BLaER1 treated with 17β-estradiol and CSF1 and Interleukin-3, amounts not matched to agents 10 nM and 100 nM (cell line): Measurements from ENCODE around the gene NUP214.
"Not testable (repeated sequence)": the region's sequence is repeated elsewhere in the genome, so short reads cannot be mapped to it uniquely, and the experiment has no call there.

Experiments used
- H3K27ac ChIP-seq, 11 experiments: shearing (Covaris generic); formaldehyde crosslinking; 2 replicates each; pipeline ENCODE4 v1.8.1; 2022
- H3K27me3 ChIP-seq, 11 experiments: shearing (Covaris generic); formaldehyde crosslinking; 2 replicates each; pipeline ENCODE4 v1.8.1; 2022
- H3K36me3 ChIP-seq, 11 experiments: shearing (Covaris generic); formaldehyde crosslinking; 2 replicates each; pipeline ENCODE4 v1.8.1; 2022
- H3K4me1 ChIP-seq, 10 experiments: shearing (Covaris generic); formaldehyde crosslinking; 2 replicates each; pipeline ENCODE4 v1.8.1; 2022
- H3K4me2 ChIP-seq, 11 experiments: shearing (Covaris generic); formaldehyde crosslinking; 2 replicates each; pipeline ENCODE4 v1.8.1; 2022
- H3K4me3 ChIP-seq, 10 experiments: shearing (Covaris generic); formaldehyde crosslinking; 2 replicates each; pipeline ENCODE4 v1.8.1; 2022
- H3K9ac ChIP-seq, 11 experiments: shearing (Covaris generic); formaldehyde crosslinking; 2 replicates each; pipeline ENCODE4 v1.8.1; 2022
- H3K9me3 ChIP-seq, 11 experiments: shearing (Covaris generic); formaldehyde crosslinking; replicated peaks in 1 of 11; 2 replicates each; pipeline ENCODE4 v1.8.1; 2022
- H4K20me1 ChIP-seq, 11 experiments: shearing (Covaris generic); formaldehyde crosslinking; 2 replicates each; pipeline ENCODE4 v1.8.1; 2022
- Cebpa-rat ChIP-seq, 11 experiments: shearing (Covaris generic); IDR thresholded peaks; 2 replicates each; pipeline ENCODE4 v1.8.1; 2022

The NUP214 gene

GRCh38 chr9:131198041-131198715 is 72.8 kb downstream of the NUP214 start:
- Histone ChIP-seq H3K36me3 (peaks cover 87 to 98% (median 93%) of the 10 kb centered on the region in 11 experiments), H3K4me2 (peak overlapping the region in 8 of 11 experiments; percentile 24 to 64 (median 46); a peak in 10 of 22 replicates), H3K4me3 (no peak overlapping the region), H4K20me1 (peaks cover 0 to 26% (median 8%) of the 10 kb centered on the region in 11 experiments; a peak in 7 of 22 replicates), H3K27ac (no peak overlapping the region), H3K9me3 (no peaks in the 10 kb centered on the region), H3K9ac (0 out of 22 replicates have a peak overlapping the region, but pooled peaks of 1 of the 11 experiments have one; percentile 8), H3K4me1 (peaks cover 16 to 37% (median 27%) of the 10 kb centered on the region in 10 experiments), H3K27me3 (no peaks in the 10 kb centered on the region)
- no peak for TF ChIP-seq Cebpa-rat (IDR thresholded peaks at IDR 0.05)

GRCh38 chr9:131201856-131202255 is 76.5 kb downstream of the NUP214 start:
- H3K27me3 ChIP-seq: no peaks in the 10 kb centered on the region
- H3K9ac ChIP-seq: no peak overlapping the region
- no peaks in the 10 kb centered on the region for H3K9me3 ChIP-seq
- H3K4me1 ChIP-seq: peaks cover 11 to 42% (median 32%) of the 10 kb centered on the region in 10 experiments
- peaks cover 0 to 20% (median 8%) of the 10 kb centered on the region in 11 experiments; a peak in 7 of 22 replicates for H4K20me1 ChIP-seq
- H3K27ac ChIP-seq: 0 out of 22 replicates have a peak overlapping the region, but pooled peaks of 2 of the 11 experiments have one; percentile 30
- peak overlapping the region in 5 of 11 experiments; percentile 46 to 77 (median 57); a peak in 5 of 22 replicates for H3K4me2 ChIP-seq
- no peak for TF ChIP-seq Cebpa-rat (IDR thresholded peaks at IDR 0.05)
- no peak overlapping the region for H3K4me3 ChIP-seq
- peaks cover 83 to 100% (median 95%) of the 10 kb centered on the region in 11 experiments for H3K36me3 ChIP-seq

- Histone ChIP-seq H3K36me3 (peaks cover 76 to 100% (median 94%) of the 10 kb centered on the region in 11 experiments), H3K4me2 (peak overlapping the region in 7 of 11 experiments; percentile 15 to 77 (median 53); a peak in 12 of 22 replicates), H3K4me3 (no peak overlapping the region), H3K4me1 (peaks cover 0 to 42% (median 28%) of the 10 kb centered on the region in 10 experiments; a peak in 15 of 20 replicates), H3K27ac (peak overlapping the region in 6 of 11 experiments; percentile 1 to 33 (median 19); a peak in 5 of 22 replicates), H3K27me3 (no peaks in the 10 kb centered on the region), H4K20me1 (peaks cover 0 to 5% (median under 1%) of the 10 kb centered on the region in 11 experiments; a peak in 4 of 22 replicates), H3K9me3 (peaks cover 0 to 7% (median 0%) of the 10 kb centered on the region in 11 experiments; a peak in 4 of 22 replicates), H3K9ac (peak overlapping the region in 2 of 11 experiments; percentile 13 to 18; a peak in 3 of 22 replicates)
- no peak for TF ChIP-seq Cebpa-rat (IDR thresholded peaks at IDR 0.05)
Measured at GRCh38 chr9:131203431-131204218, 78.2 kb downstream of the NUP214 start.

GRCh38 chr9:131204285-131204684 is 78.9 kb downstream of the NUP214 start:
- H3K4me1 ChIP-seq: peaks cover 0 to 42% (median 28%) of the 10 kb centered on the region in 10 experiments; a peak in 15 of 20 replicates
- H3K27me3 ChIP-seq: no peaks in the 10 kb centered on the region
- no peak overlapping the region for H3K4me3 ChIP-seq
- peaks cover 0 to 14% (median 3%) of the 10 kb centered on the region in 11 experiments; a peak in 9 of 22 replicates for H3K9me3 ChIP-seq
- H3K36me3 ChIP-seq: peaks cover 76 to 100% (median 94%) of the 10 kb centered on the region in 11 experiments
- TF ChIP-seq Cebpa-rat (IDR thresholded peaks at IDR 0.05): no peak
- H3K27ac ChIP-seq: no peak overlapping the region
- no peak overlapping the region for H3K9ac ChIP-seq
- H3K4me2 ChIP-seq: no peak overlapping the region
- peaks cover 0 to under 1% (median 0%) of the 10 kb centered on the region in 11 experiments; a peak in 2 of 22 replicates for H4K20me1 ChIP-seq

- H3K27ac ChIP-seq: no peak overlapping the region
- peaks cover 62 to 100% (median 95%) of the 10 kb centered on the region in 11 experiments for H3K36me3 ChIP-seq
- no peak for TF ChIP-seq Cebpa-rat (IDR thresholded peaks at IDR 0.05)
- H4K20me1 ChIP-seq: no peaks in the 10 kb centered on the region
- H3K9me3 ChIP-seq: peaks cover 14 to 36% (median 26%) of the 10 kb centered on the region in 11 experiments
- peaks cover 0 to 41% (median 28%) of the 10 kb centered on the region in 10 experiments; a peak in 15 of 20 replicates for H3K4me1 ChIP-seq
- no peak overlapping the region for H3K4me3 ChIP-seq
- H3K27me3 ChIP-seq: no peaks in the 10 kb centered on the region
- no peak overlapping the region for H3K4me2 ChIP-seq
- H3K9ac ChIP-seq: no peak overlapping the region
Measured at GRCh38 chr9:131206495-131206894, 81.1 kb downstream of the NUP214 start.

GRCh38 chr9:131211920-131212319 is 86.5 kb downstream of the NUP214 start:
- H3K4me1 ChIP-seq: peaks cover 0 to 31% (median 9%) of the 10 kb centered on the region in 10 experiments; a peak in 14 of 20 replicates
- not testable (repeated sequence) for H4K20me1 ChIP-seq, H3K4me2 ChIP-seq, H3K9ac ChIP-seq, H3K27ac ChIP-seq, H3K4me3 ChIP-seq, H3K27me3 ChIP-seq
- peaks cover 29 to 49% (median 39%) of the 10 kb centered on the region in 11 experiments for H3K9me3 ChIP-seq
- peaks cover 46 to 99% (median 85%) of the 10 kb centered on the region in 11 experiments for H3K36me3 ChIP-seq

GRCh38 chr9:131214286-131214856 is 89.0 kb downstream of the NUP214 start:
- no peak for TF ChIP-seq Cebpa-rat (IDR thresholded peaks at IDR 0.05)
- peak overlapping the region in 3 of 11 experiments; percentile 32 to 63 (median 47); a peak in 6 of 22 replicates for H3K4me2 ChIP-seq
- peaks cover 29 to 37% (median 35%) of the 10 kb centered on the region in 11 experiments for H3K9me3 ChIP-seq
- H3K27me3 ChIP-seq: no peaks in the 10 kb centered on the region
- peaks cover 0 to 27% (median 0%) of the 10 kb centered on the region in 10 experiments; a peak in 6 of 20 replicates for H3K4me1 ChIP-seq
- H3K27ac ChIP-seq: no peak overlapping the region
- H3K36me3 ChIP-seq: peaks cover 43 to 94% (median 82%) of the 10 kb centered on the region in 11 experiments
- no peak overlapping the region for H3K4me3 ChIP-seq
- no peak overlapping the region for H3K9ac ChIP-seq
- H4K20me1 ChIP-seq: no peaks in the 10 kb centered on the region; a peak in 1 of 22 replicates

- no peak overlapping the region for H3K4me3 ChIP-seq
- no peak for TF ChIP-seq Cebpa-rat (IDR thresholded peaks at IDR 0.05)
- no peak overlapping the region for H3K9ac ChIP-seq
- H3K27ac ChIP-seq: no peak overlapping the region
- peaks cover 28 to 32% (median 30%) of the 10 kb centered on the region in 11 experiments for H3K9me3 ChIP-seq
- H3K4me2 ChIP-seq: peak overlapping the region in 3 of 11 experiments; percentile 32 to 63 (median 47); a peak in 6 of 22 replicates
- H4K20me1 ChIP-seq: no peaks in the 10 kb centered on the region; a peak in 1 of 22 replicates
- peaks cover 0 to 27% (median 0%) of the 10 kb centered on the region in 10 experiments; a peak in 6 of 20 replicates for H3K4me1 ChIP-seq
- H3K36me3 ChIP-seq: peaks cover 43 to 94% (median 82%) of the 10 kb centered on the region in 11 experiments
- H3K27me3 ChIP-seq: no peaks in the 10 kb centered on the region
Measured at GRCh38 chr9:131214876-131215275, 89.5 kb downstream of the NUP214 start.
